HG03460 (cell line): Measurements from ENCODE around the gene PLEKHO2.
A peak's percentile ranks its signal among the peaks of the same experiment; 100 is the strongest.

Experiments
- ATAC-seq: cut with Tn5 transposase; IDR thresholded peaks from one replicate; pipeline ENCODE4 v1.9.1; 2021; ENCODE audit not compliant: unreplicated experiment

PLEKHO2 gene

GRCh38 chr15:64891561-64891960 is 49.8 kb downstream of the PLEKHO2 start:
- no peak for ATAC-seq

GRCh38 chr15:64892847-64893403 is 51.2 kb downstream of the PLEKHO2 start:
- no peak for ATAC-seq

- ATAC-seq: peak; percentile 48
These were observed 52.0 kb downstream of the PLEKHO2 start for GRCh38 chr15:64893481-64894394.

- peak; percentile 47 for ATAC-seq
These were observed 52.8 kb downstream of the PLEKHO2 start for GRCh38 chr15:64894395-64895056.

GRCh38 chr15:64895285-64896065 is 53.8 kb downstream of the PLEKHO2 start:
- ATAC-seq: no peak

GRCh38 chr15:64896371-64897069 is 54.8 kb downstream of the PLEKHO2 start:
- ATAC-seq: no peak

- ATAC-seq: no peak
These were observed 55.8 kb downstream of the PLEKHO2 start for GRCh38 chr15:64897345-64897985.

- no peak for ATAC-seq
These were observed 56.7 kb downstream of the PLEKHO2 start for GRCh38 chr15:64898406-64898805.

- ATAC-seq: no peak
These were observed 59.4 kb downstream of the PLEKHO2 start for GRCh38 chr15:64901141-64901540.

GRCh38 chr15:64901914-64902313 is 60.2 kb downstream of the PLEKHO2 start:
- no peak for ATAC-seq

- no peak for ATAC-seq
These were observed 61.1 kb downstream of the PLEKHO2 start for GRCh38 chr15:64902863-64903262.

GRCh38 chr15:64903326-64903950 is 61.7 kb downstream of the PLEKHO2 start:
- no peak for ATAC-seq

GRCh38 chr15:64904189-64904588 is 62.5 kb downstream of the PLEKHO2 start:
- ATAC-seq: no peak

- ATAC-seq: peak; percentile 57
These were observed 63.6 kb downstream of the PLEKHO2 start for GRCh38 chr15:64905119-64905831.

- no peak for ATAC-seq
These were observed 64.2 kb downstream of the PLEKHO2 start for GRCh38 chr15:64905941-64906340.

- ATAC-seq: no peak
These were observed 64.7 kb downstream of the PLEKHO2 start for GRCh38 chr15:64906402-64906801.

GRCh38 chr15:64907991-64908390 is 66.3 kb downstream of the PLEKHO2 start:
- ATAC-seq: no peak

GRCh38 chr15:64909546-64909945 is 67.8 kb downstream of the PLEKHO2 start:
- no peak for ATAC-seq
